GM23248 (cell line): Measurements from ENCODE around the gene PTPRF. TPM values are rescaled to one million over a fixed set of nuclear protein-coding genes. Genes with fewer than 3 reads are reported as not detected.

Source experiments
- DNase-seq: peaks from one replicate; pipeline ENCODE4 v3.0.0-alpha.2; 2015
- H2AFZ ChIP-seq: fragments of 200-600 bp; sonication (generic); 2 replicates; pipeline ENCODE4 v1.6.1; 2016; ENCODE audit warnings: antibody characterized with exemption
- H3F3A ChIP-seq: fragments of 200-600 bp; sonication (generic); 2 replicates; pipeline ENCODE4 v1.6.1; 2016; ENCODE audit warnings: mild to moderate bottlenecking, antibody characterized with exemption, mixed run types; ENCODE audit not compliant: insufficient read depth
- H3K27ac ChIP-seq: fragments of 200-600 bp; sonication (generic); 2 replicates; pipeline ENCODE4 v1.5.1; 2016; ENCODE audit warnings: mild to moderate bottlenecking
- H3K27me3 ChIP-seq: fragments of 200-600 bp; sonication (generic); replicated peaks from 2 replicates; pipeline ENCODE4 v1.6.1; 2016; ENCODE audit warnings: mild to moderate bottlenecking; ENCODE audit not compliant: insufficient read depth
- H3K36me3 ChIP-seq: fragments of 200-600 bp; sonication (generic); 2 replicates; pipeline ENCODE4 v1.6.1; 2016; ENCODE audit warnings: low read depth, mild to moderate bottlenecking
- H3K4me1 ChIP-seq: fragments of 200-600 bp; sonication (generic); 2 replicates; pipeline ENCODE4 v1.6.1; 2016; ENCODE audit warnings: mild to moderate bottlenecking; ENCODE audit not compliant: insufficient read depth
- H3K4me2 ChIP-seq: fragments of 200-600 bp; sonication (generic); one replicate; pipeline ENCODE4 v1.6.1; 2016; ENCODE audit warnings: mild to moderate bottlenecking; ENCODE audit not compliant: unreplicated experiment
- H3K4me3 ChIP-seq: fragments of 200-600 bp; sonication (generic); 2 replicates; pipeline ENCODE4 v1.5.1; 2016; ENCODE audit warnings: mild to moderate bottlenecking
- H3K79me2 ChIP-seq: fragments of 200-600 bp; sonication (generic); 2 replicates; pipeline ENCODE4 v1.6.1; 2016; ENCODE audit warnings: mild to moderate bottlenecking; ENCODE audit not compliant: insufficient read depth
- H3K9ac ChIP-seq: fragments of 200-600 bp; sonication (generic); 2 replicates; pipeline ENCODE4 v1.6.1; 2016; ENCODE audit warnings: mild to moderate bottlenecking
- H3K9me2 ChIP-seq: fragments of 200-600 bp; sonication (generic); 2 replicates; pipeline ENCODE4 v1.6.1; 2016; ENCODE audit warnings: mixed run types, mild to moderate bottlenecking, moderate library complexity; ENCODE audit not compliant: insufficient read depth
- H3K9me3 ChIP-seq: fragments of 200-600 bp; sonication (generic); one replicate; pipeline ENCODE4 v1.6.1; 2017; ENCODE audit warnings: low read depth
- H4K20me1 ChIP-seq: fragments of 200-600 bp; sonication (generic); 2 replicates; pipeline ENCODE4 v1.6.0; 2016; ENCODE audit not compliant: insufficient read depth
- EZH2 ChIP-seq: fragments of 200-600 bp; sonication (generic); IDR thresholded peaks from 2 replicates; pipeline ENCODE4 v1.6.1; 2018; ENCODE audit warnings: antibody characterized with exemption, mild to moderate bottlenecking; ENCODE audit not compliant: insufficient read depth, poor library complexity, severe bottlenecking
- EZH2phosphoT487 ChIP-seq: fragments of 200-600 bp; sonication (generic); IDR thresholded peaks from 2 replicates; pipeline ENCODE4 v1.6.1; 2018; ENCODE audit warnings: antibody characterized with exemption, moderate library complexity, mild to moderate bottlenecking, low read depth; ENCODE audit not compliant: insufficient read depth
- WGBS, 2 experiments: methylation state at CpG; one replicate each; pipeline ENCODE4 v1.1.6; 2015 to 2017; ENCODE audit warnings: low lambda C conversion rate in 2 of 2, low coverage in 1 of 2; ENCODE audit errors: missing lambda C conversion rate in 2 of 2; 5-methylcytosine and 5-hydroxymethylcytosine counted together
- in situ Hi-C: fragments of 300-500 bp; cut with MboI; formaldehyde crosslinking; loops from 2 replicates; pipeline ENCODE4 v1.15.0; 2020
- polyA plus RNA-seq: library from polyadenylated mRNA; unstranded; fragments of >200 nt; fragmentation: Nextera tagmentation; extraction: Ambion mirVana; gene quantifications from 2 replicates; pipeline ENCODE4 v1.2.1, GENCODE V29; 2016
- total RNA-seq: library from RNA; depleted of rRNA; stranded (reverse); fragments of >200 nt; shearing (Covaris generic); gene quantifications from 2 replicates; pipeline ENCODE4 v1.2.3, GENCODE V29; 2014

The PTPRF gene
- total and polyA plus RNA-seq, 2 experiments from 2014 or later = 14.0 to 15.0 TPM

DNA sequence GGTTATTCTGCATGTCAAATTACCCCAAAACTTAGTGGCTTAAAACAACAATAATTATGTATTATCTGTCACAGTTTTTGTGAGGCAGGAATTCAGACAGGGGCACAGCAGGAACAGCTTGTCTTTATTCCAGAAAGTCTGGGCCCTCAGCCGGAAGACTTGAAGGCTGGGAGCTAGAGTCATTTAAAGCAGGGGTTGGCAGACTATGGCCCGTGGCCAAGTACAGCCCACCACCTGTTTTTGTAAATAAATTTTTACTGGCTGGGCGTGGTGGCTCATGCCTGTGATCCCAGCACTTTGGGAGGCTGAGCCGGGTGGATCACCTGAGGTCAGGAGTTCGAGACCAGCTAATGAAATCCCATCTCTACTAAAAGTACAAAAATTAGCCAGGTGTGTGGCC, 79.7 kb downstream of the PTPRF start:
- Histone ChIP-seq H3K9ac (no peak overlapping the region), H3K4me1 (no peaks in the 10 kb centered on the region), H3K9me3 (no peaks in the 10 kb centered on the region), H4K20me1 (no peaks in the 10 kb centered on the region), H3K4me2 (no peak overlapping the region), H2AFZ (no peak overlapping the region), H3K27me3 (no peaks in the 10 kb centered on the region), H3K79me2 (no peaks in the 10 kb centered on the region), H3K4me3 (no peak overlapping the region), H3K9me2 (no peaks in the 10 kb centered on the region), H3F3A (no peaks in the 10 kb centered on the region), H3K36me3 (no peaks in the 10 kb centered on the region), H3K27ac (no peak overlapping the region)
- TF ChIP-seq EZH2 (no peak), EZH2phosphoT487 (no peak)
- no peak for DNase-seq
- WGBS, 2 experiments = 90 to 96% methylated on average over 5 of the region's 5 CpGs
- in situ Hi-C loops = no loop called here

DNA sequence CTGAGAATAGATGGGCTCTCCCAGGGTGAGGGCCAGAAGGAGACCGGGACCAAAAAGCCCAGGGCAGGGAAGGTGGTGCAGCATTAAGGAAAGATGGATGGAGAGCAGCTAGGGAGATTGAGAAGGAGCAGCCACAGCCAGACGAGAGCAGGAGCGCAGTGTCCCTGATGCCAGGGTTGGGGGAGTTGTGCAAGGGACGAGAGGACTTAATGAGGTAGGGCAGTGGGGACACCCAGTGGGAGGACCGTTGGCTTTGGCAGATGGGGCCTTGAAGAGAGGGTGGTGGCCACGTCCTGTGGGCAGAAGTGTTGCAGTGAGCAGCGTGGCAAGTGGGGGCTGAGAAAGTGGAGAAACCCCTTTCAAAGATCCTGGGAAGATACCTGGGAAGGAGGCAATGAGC, 81.3 kb downstream of the PTPRF start:
- Histone ChIP-seq H3K9me3 (no peaks in the 10 kb centered on the region), H3F3A (no peaks in the 10 kb centered on the region), H3K4me1 (no peaks in the 10 kb centered on the region), H3K4me2 (no peak overlapping the region), H3K27me3 (no peaks in the 10 kb centered on the region), H4K20me1 (no peaks in the 10 kb centered on the region), H3K27ac (no peak overlapping the region), H2AFZ (no peak overlapping the region), H3K36me3 (no peaks in the 10 kb centered on the region), H3K9ac (no peak overlapping the region), H3K9me2 (no peaks in the 10 kb centered on the region), H3K4me3 (no peak overlapping the region), H3K79me2 (no peaks in the 10 kb centered on the region)
- in situ Hi-C loops = no loop called here
- TF ChIP-seq EZH2 = no peak
- no peak for TF ChIP-seq EZH2phosphoT487
- WGBS, 2 experiments = 78 to 81% methylated on average over 7 of the region's 7 CpGs
- DNase-seq = no peak

DNA sequence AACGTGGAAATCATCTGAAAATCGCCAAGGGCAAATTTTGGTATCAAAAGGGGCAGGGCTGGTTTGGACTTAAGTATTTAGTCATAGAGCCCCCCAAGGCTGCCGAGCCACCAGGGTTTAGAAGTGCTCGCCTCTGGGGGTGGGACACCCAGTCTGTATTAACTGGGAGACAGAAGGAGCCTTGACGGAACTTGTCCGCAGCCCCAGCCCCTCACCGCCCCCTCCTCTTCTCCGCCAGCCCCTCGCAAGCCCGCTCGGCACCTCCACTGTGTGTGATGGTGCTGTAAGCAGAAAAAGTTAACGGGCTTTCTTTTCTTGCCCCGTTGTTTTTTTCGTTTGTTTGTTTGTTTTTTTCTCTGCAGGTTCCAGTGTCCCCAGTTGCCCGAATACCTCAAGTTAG, 81.7 kb downstream of the PTPRF start:
- no peaks in the 10 kb centered on the region for H3K4me1 ChIP-seq
- no peak overlapping the region for H2AFZ ChIP-seq
- WGBS, 2 experiments = 79 to 90% methylated on average over 13 to 15 of the region's 15 CpGs
- no peaks in the 10 kb centered on the region for H3K36me3 ChIP-seq
- H3K4me2 ChIP-seq = no peak overlapping the region
- H4K20me1 ChIP-seq = no peaks in the 10 kb centered on the region
- H3K9me2 ChIP-seq = no peaks in the 10 kb centered on the region
- TF ChIP-seq EZH2phosphoT487 (no peak), EZH2 (no peak)
- no peaks in the 10 kb centered on the region for H3F3A ChIP-seq
- DNase-seq = no peak
- H3K9ac ChIP-seq = no peak overlapping the region
- no peaks in the 10 kb centered on the region for H3K9me3 ChIP-seq
- in situ Hi-C loops = no loop called here
- no peak overlapping the region for H3K4me3 ChIP-seq
- H3K79me2 ChIP-seq = no peaks in the 10 kb centered on the region
- H3K27ac ChIP-seq = no peak overlapping the region
- no peaks in the 10 kb centered on the region for H3K27me3 ChIP-seq

DNA sequence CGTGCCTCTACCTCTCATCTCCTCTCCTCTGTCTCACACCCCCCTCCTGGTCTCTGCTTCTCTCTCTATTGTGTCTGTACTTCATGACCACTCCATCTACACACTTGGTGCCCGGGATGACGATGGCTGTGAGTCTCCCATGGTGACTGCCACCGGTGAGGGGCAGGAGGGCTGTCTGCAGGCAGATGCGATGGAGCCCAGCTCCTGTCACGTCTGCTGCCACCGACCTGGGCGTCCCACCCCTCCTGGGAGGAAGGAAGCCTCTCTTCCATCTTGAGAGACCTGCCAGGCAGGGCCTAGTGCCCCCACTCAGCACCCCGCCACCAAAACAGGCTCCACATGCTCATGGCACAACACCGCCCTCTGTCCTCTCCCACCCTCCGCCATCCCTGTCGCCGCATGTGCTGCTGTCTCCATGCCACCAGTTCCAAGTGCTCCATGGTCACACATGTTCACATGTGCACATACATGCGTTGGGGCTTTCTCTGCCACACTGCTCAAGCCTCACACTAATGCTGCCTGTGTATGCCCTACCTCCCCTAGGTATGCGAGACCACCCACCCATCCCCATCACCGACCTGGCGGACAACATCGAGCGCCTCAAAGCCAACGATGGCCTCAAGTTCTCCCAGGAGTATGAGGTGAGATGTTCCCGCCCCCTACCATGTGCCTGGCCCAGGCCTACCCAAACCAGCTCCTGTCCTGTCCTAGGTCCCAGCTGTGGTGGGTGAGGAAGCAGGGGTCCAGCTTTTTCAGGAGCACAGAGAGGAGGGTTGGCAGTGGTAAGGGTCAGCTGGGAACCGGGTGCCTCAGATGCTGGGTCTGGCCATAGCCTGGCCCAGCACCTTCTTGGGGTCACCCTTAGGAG, 82.6 kb downstream of the PTPRF start:
- no peaks in the 10 kb centered on the region for H3K4me1 ChIP-seq
- H4K20me1 ChIP-seq = no peaks in the 10 kb centered on the region
- no peaks in the 10 kb centered on the region for H3K9me2 ChIP-seq
- H3F3A ChIP-seq = no peaks in the 10 kb centered on the region
- H3K9ac ChIP-seq = no peak overlapping the region
- no peaks in the 10 kb centered on the region for H3K36me3 ChIP-seq
- no peak for DNase-seq
- no peaks in the 10 kb centered on the region for H3K9me3 ChIP-seq
- no peaks in the 10 kb centered on the region for H3K79me2 ChIP-seq
- H3K4me3 ChIP-seq = no peak overlapping the region
- no peak for TF ChIP-seq EZH2
- no peak for TF ChIP-seq EZH2phosphoT487
- H3K27me3 ChIP-seq = no peaks in the 10 kb centered on the region
- no peak overlapping the region for H3K4me2 ChIP-seq
- H3K27ac ChIP-seq = no peak overlapping the region
- WGBS, 2 experiments = 90 to 91% methylated on average over 22 of the region's 22 CpGs
- in situ Hi-C loops = no loop called here
- no peak overlapping the region for H2AFZ ChIP-seq
